ENCODE results near the gene WDFY4.

WDFY4 gene

GRCh38 chr10:48802611-48803071 is 118.0 kb downstream of the WDFY4 start:
- H3K27ac ChIP-seq (ENCODE audit: extremely low read depth, low read depth, low read length): no peak overlapping the region
- TF ChIP-seq ZNF645 (tag by site-specific recombination; IDR thresholded peaks at IDR 0.05): no peak
- CTCF ChIA-PET: interaction anchor here (4.3 kb wide), 1 partner anchor 145 kb away, joined by 18 read pairs; no protein-coding TSS in a partner anchor

GRCh38 chr10:48803801-48804584 is 119.3 kb downstream of the WDFY4 start:
- no peak overlapping the region for H3K4me3 ChIP-seq (ENCODE audit: low read depth, low read length)
- CTCF ChIA-PET: interaction anchor here (4.3 kb wide), 1 partner anchor 146 kb away, joined by 18 read pairs; no protein-coding TSS in a partner anchor
- no peaks in the 10 kb centered on the region for H3K9me3 ChIP-seq (ENCODE audit: control insufficient read depth, insufficient read depth, low read depth, low read length)
- H3K27ac ChIP-seq (ENCODE audit: extremely low read depth, low read depth, low read length): no peak overlapping the region
- H3K4me1 ChIP-seq (ENCODE audit: control insufficient read depth, insufficient read depth, low read length): no peaks in the 10 kb centered on the region; the same call in 1 of the 2 replicates
- POLR2A ChIA-PET: no interaction called here
- no peaks in the 10 kb centered on the region for H3K36me3 ChIP-seq (ENCODE audit: control insufficient read depth in 2 of 2, insufficient read depth in 1 of 2, low read length in 2 of 2)
- TF ChIP-seq ZNF175 (tag by site-specific recombination; IDR thresholded peaks at IDR 0.05) (no peak), ZNF701 (tag by site-specific recombination; IDR thresholded peaks at IDR 0.05) (no peak), ZNF837 (tag by site-specific recombination; IDR thresholded peaks at IDR 0.05) (no peak), ZNF140 (tag by site-specific recombination; IDR thresholded peaks at IDR 0.05) (no peak), ZNF18 (tag by site-specific recombination; IDR thresholded peaks at IDR 0.05) (no peak), GLIS1 (tag by site-specific recombination; IDR thresholded peaks at IDR 0.05) (no peak), PATZ1 (tag by site-specific recombination; IDR thresholded peaks at IDR 0.05) (no peak), ZNF660 (tag by site-specific recombination; IDR thresholded peaks at IDR 0.05) (no peak), ZNF664 (tag by site-specific recombination; IDR thresholded peaks at IDR 0.05) (peak; percentile 28; the same call in 1 of the 2 replicates), ZNF670 (tag by site-specific recombination; IDR thresholded peaks at IDR 0.05; ENCODE audit: low read depth) (no peak), PRDM10 (tag by site-specific recombination; IDR thresholded peaks at IDR 0.05) (peak; percentile 91), HOXA7 (CRISPR knock-in tag; IDR thresholded peaks at IDR 0.05; ENCODE audit: borderline replicate concordance) (no peak), ZNF791 (tag by site-specific recombination; IDR thresholded peaks at IDR 0.05) (no peak), ZBTB10 (tag by site-specific recombination; IDR thresholded peaks at IDR 0.05) (no peak), ZNF624 (tag by site-specific recombination; IDR thresholded peaks at IDR 0.05) (no peak), ZNF311 (tag by site-specific recombination; IDR thresholded peaks at IDR 0.05; ENCODE audit: borderline replicate concordance) (no peak), ZNF416 (tag by site-specific recombination; IDR thresholded peaks at IDR 0.05) (no peak), KLF17 (tag by site-specific recombination; IDR thresholded peaks at IDR 0.05) (no peak)

More at GRCh38 chr10:48802611-48803071, 118.0 kb downstream of the WDFY4 start:
- POLR2A ChIA-PET: no interaction called here
- Histone ChIP-seq H3K36me3 (ENCODE audit: control insufficient read depth in 2 of 2, insufficient read depth in 1 of 2, low read length in 2 of 2) (no peaks in the 10 kb centered on the region), H3K9me3 (ENCODE audit: control insufficient read depth, insufficient read depth, low read depth, low read length) (no peaks in the 10 kb centered on the region), H3K4me1 (ENCODE audit: control insufficient read depth, insufficient read depth, low read length) (no peaks in the 10 kb centered on the region; the same call in 1 of the 2 replicates), H3K4me3 (ENCODE audit: low read depth, low read length) (no peak overlapping the region)

All from HEK293 (cell line).